HuH-7.5 (cell line): ENCODE measurements around the gene NUCB2.

Experiments used
- DNase-seq: peaks from one replicate; pipeline ENCODE4 v3.0.0; 2011; ENCODE audit warnings: low spot score

NUCB2 gene

DNA sequence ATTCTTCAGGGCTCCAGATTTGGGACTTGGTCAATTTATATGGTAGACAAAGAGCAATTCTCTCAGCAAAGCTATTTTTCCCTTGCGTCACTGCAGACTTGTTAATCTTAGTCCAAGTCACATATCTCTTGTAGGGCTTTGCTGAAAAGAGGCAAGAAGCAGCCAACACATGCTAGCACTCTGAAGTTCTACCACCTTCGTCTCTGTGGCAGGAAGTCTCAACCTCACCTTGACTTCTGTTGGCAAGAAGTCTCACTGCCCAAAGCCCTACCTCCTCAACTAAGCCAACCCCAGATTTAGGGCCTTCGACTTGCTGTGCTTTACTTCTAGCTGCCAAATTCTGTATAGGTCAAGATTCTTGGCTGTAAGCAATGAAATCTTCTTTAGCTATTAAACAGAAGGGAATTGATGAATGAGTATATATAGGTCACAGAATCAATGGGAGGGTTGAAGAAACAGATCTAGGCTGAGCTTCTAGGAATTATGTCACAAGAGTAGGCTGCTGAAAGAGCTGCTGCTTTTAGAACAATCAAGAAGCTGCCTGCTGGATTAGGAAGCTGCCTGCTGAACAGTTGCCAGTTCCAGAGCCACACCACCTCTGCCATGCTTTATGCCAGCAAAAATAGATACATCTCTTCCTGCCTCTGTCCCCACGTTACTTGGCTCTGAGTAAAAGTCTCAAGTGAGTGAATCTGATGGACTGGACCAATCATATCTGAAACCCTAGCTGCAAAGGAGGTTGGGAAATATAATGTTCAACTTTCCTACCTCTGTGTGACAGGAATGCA lies 57.5 kb downstream of the NUCB2 start:
- DNase-seq = no peak

DNA sequence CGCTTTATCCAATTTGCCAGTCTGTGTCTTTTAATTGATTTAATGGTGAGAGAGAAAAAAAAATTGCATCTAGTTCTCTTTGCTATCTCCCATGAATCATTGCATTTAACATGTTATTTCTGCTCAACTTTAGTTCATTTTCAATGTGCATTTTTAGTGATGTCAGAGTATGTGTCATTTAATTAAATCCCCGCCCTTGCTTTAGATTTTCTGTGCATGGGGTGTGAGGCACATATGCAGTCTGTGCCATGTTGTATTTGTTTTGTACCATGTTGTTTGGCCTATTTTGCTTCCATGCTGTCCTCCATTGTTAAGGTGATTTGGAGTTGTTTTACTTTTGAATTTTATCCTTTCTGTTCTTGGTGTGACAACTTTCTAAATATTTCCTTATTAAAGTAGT lies 66.7 kb downstream of the NUCB2 start:
- no peak for DNase-seq

DNA sequence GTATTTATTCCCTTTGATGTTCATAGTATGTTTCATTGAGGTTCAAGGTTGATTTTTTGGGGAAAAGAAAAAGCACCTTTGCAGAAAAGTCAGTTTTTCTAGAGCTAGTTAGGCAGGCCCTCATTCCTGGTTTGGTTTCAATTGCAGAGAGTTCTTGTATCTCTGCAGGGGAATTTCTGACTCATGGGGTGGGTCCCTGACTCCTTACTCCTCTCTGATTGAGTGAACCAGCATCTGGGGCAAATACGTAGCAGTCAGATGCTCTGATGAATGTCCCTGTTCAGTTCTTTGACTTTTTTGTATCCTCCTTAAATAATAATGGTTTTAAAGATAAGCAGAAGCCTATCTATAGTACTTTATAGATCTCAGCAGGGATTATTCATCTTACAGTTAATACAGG lies 67.4 kb downstream of the NUCB2 start:
- DNase-seq = no peak

DNA sequence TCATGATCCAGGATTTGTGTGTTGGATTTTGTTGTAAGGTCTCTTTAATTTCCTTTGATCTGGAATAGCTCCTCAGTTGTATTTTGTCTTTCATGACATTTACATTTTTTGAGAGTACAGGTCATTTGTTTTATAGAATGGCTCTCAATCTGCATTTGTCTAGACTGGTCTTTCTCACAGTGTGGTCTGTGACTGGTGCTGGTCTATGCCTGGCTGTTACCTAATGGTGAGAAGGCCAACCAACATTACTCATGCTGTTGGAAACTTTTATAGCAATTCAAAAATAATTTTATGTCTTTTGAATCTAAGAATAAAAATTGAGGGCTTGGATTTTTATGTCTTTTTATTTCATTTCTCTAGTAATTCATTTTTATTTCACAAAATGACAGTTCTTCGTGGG lies 71.1 kb downstream of the NUCB2 start:
- DNase-seq = no peak

DNA sequence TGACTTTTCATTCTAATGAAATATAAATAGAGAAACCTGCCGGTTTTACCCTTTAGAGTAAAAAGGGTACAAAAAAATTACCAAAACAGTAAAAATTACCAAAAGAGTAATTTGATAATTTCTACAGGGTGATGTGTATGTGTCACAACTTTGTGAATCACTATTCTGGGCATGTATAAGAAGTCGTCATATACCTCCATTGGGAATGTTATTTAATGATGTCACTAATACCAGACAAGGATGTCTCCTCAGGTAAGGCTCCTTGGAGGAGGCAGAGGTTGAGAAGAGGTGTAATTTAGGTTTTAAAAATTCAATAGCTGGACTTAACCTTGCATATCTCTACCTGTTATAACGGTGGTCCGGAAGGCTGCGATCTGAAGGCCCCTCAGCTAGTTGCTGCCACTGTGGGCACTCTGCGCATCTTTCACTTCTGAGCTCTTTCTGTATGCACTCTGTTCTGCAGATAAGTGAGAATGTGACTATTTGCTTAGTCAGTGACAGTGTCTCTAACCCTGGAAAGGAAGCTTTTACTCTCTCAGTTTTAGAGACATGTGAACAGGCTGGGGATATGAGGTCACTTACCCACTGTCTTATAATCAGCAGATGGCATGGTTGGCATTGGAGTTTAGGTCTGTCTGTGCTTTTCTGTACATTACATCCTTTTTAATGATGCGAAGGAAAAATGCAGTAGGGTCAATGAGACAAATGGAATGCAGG lies 74.1 kb downstream of the NUCB2 start:
- DNase-seq = no peak

DNA sequence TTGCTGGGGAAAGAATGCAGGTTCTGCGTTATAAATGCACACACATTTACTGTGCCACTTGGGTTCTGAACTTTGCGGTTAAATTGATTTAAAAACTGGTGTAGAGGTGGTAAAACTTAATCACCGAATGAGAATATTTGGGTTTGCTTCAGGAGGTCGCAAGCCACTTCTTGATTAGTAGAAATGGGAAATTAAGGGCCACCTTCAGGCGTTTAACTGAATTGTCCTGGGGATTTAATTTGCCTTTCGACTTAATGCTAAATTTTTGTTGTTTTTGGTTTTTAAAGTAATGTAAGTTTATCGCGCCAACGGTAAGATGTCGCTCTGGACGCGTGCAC lies 74.6 kb downstream of the NUCB2 start:
- DNase-seq = no peak

DNA sequence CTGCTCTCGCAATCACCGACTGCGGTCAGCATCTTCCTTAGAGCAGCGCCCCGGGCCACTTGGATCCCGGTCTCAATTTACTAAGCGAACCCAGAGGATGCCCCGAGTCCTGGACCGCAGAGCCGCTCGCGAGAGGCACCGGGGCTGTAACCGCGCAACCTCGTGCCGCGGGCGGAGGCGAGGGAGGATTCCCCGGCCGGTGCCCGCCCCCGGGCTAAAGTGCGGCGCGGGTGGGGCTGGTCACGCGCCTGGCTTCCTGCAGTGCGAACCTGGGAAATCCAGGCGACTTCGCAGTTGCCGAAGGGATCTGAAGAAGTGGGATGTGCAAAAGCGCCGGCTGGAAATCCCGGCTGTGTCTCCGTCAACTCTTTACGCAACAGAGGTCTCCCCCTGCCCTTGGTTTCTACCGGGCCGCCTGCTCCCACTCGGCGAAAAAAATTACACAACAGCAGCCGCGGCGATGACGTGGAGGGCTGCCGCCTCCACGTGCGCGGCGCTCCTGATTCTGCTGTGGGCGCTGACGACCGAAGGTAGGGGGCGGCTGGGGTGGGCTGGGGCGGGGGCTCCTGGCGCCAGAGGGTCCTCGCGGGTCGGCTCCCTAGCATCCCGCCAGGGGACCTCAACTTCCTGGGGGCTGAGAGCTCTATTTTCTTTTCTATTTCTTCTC lies 75.1 kb downstream of the NUCB2 start, which contains the start of gene NCR3LG1:
Gene NCR3LG1 (plus strand): TSS at position 291 of the 667 bp plus-strand sequence. CDS start 170 bp downstream, at position 461.
- DNase-seq = peak; percentile 40

DNA sequence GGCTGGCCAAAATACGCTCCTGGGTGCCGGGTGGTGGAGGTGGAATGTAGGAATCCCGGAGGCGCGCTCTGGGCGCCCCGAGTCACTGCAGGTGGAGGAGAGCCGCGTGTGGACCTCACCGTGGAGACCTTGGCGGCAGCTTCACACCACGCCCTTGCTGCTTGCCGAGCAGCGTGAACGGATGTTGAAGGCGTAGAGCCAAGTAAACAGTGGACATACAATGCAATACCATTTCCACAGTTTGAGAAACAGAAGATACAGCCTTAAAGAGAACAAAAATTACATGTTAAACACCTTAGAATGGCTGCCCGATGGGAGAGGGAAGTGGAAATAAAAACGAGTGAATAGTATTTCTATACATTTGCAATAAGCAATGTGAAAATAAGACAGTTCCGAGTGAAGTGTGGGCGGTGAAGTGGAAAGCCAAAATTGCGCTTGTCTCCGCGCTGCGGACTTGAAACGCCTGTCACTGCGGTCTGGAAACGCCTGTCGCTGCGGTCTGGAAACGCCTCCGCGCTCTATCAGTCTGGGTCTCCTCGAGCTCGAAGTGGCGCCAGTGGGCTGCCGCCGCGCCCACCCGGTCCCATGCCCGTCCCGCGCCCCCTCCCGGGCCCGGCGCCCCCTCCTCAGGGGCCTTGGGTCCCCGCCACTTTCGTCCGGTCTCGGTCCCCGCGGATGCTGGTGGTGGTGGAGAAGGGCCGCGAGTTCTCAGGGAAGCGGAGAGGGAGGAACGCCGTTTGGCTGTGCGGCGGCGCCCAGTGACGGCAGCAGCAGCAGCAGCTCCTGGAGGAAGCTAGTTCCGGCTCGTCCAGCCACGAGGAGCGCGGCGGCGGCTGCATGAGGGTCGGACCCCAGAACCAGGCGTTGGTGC lies 76.6 kb downstream of the NUCB2 start:
- peak; percentile 41 for DNase-seq

DNA sequence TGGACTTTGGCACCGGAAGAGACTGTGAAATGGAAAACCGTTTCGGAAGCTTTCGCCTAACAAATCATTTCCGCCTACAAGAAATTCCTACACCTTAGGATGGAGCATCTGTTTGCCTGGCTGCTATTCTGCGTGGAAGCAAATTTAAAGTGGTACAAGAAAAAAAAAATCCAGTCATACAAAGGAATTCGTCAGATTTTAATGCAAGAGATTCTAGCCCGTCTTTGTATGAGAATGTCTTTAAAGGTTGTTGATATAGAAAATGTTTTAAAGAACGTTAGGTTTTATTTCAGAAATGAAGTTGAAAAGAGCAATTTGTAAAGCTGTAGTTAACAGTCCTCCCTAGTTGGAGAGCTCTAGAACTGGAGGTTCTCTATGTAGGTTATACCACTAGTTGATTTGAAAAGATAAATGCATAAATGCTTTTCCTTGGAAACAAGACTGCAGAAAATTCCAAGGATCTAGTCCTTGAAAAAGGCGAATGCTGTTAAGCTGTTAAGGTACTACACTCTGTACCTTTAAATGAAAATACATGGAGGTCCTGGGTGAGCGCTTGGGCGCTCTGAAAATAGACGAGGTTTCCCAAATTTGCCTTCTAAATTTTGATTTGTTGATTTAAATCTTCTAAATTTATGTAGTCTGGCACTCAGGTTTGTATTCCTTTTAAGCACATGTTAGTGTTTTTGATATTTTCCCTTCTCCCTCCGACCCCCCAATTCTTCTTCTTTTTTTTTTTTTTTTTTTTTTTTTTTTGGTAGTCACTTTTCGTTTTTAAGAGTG lies 77.5 kb downstream of the NUCB2 start:
- DNase-seq = no peak

DNA sequence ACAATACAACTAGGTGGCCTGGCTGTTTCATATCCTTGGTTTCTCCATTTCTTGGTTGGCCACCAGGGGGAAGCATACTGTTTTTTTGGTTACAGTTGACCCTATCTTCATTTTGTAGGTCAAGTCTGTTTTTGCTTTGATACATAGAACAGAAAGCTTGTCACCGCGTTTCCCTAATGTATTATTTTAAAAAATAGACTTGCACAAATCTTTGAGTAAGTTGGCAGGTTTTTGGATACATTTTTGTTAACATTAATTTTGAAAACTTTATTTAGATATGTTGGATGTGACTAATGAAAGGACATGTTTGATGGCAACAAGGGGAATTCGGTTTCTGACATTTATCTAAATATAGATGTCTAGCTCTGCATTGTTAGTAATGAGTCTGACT lies 78.1 kb downstream of the NUCB2 start:
- peak; percentile 52 for DNase-seq

DNA sequence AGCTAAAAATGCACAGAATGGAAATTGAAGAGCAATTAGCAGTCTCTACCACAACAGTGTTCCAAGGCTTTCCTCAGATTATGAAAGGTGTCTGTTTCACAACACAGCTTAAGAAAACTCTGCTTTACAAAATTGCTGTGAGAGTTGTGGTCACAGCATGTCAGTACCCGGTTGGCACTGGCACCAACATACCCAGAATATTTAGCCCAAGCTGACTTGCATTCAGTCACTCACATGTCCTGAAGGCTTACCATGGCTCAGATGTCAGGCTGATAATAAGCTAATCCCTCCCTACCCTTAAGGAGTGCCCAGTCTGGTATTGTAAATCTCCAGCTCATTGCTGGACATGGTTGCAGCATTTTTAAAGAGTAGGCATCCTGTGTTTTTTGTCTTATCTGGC lies 90.0 kb downstream of the NUCB2 start:
- DNase-seq = no peak

DNA sequence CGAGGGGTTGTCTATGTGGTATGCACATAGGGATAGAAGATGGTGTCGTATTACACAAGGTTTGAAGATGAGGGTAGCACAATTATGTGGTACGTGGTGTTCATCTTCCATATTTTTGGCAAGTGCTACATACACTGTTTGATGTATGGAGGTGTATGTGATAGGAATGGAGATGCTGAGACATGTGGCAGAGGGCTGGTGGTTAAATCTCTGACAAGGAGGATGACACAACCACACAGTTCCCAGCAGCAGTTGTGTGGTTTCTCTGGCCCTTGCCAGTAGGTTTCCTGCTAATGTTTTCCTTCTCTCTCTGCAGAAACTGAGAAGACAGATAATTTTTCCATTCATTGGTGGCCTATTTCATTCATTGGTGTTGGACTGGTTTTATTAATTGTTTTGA lies 92.0 kb downstream of the NUCB2 start:
- no peak for DNase-seq

DNA sequence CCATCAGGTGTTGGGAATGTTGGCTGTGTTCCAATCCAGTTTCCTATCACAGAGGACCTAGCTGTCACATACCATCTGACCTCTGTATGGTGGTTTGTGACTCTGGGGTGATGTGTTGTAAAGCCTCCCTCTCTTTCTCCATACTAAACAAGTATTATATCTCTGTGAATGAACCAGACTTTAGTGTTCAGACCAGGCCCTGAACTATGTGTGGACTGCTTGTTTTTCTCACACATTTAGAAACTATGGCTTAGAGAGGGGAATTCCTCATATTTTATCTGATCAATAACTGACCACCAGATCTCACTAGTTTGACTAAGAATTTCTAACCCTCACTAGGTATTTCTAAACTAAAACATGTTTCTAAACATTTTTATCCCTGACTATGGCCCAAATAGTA lies 92.6 kb downstream of the NUCB2 start:
- no peak for DNase-seq

DNA sequence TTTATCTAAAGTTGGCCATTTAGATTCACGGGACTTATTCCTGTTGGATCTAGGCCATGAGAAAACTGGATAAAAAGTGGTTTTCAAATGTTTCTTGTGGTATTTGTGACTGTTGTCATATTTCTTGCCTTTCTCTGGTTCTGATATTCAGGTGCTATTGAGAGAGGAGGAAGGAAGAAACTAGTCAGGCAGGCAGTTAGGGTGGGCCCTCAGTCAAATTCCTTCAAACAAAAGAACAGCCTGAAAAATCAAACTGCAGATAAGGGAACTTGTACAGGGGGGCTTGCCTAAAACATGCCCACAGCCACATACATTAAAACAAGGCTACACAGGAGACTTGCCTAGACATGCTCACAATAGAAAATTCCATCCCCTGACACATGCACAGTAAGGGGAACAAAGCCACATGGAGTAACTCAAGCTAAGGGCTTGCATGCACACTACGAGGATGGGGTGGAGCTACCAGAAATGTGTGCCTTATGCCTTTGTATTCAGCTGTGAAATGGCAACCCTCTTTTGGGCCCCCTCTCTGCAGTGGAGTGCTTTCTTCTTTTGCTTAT lies 93.2 kb downstream of the NUCB2 start:
- DNase-seq = no peak

DNA sequence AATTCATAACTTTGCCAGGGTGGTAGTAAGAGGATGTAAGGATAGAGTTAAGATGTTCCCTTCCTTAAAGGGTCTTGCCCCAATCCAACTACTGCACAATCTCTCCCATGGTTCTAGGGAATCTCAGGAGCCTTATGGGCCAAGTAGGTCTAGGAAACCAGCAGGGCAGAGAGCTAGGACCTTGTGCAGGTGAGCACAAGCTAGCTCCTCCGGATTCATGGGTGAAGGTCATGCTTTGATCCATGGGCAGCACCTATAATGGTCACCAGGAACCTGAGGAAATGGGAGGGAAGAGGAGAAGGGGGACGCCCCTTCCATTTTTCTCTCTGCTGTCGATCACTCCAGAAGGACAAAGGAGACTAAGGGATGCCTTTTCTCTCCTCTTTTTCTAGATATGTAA lies 95.1 kb downstream of the NUCB2 start:
- no peak for DNase-seq

DNA sequence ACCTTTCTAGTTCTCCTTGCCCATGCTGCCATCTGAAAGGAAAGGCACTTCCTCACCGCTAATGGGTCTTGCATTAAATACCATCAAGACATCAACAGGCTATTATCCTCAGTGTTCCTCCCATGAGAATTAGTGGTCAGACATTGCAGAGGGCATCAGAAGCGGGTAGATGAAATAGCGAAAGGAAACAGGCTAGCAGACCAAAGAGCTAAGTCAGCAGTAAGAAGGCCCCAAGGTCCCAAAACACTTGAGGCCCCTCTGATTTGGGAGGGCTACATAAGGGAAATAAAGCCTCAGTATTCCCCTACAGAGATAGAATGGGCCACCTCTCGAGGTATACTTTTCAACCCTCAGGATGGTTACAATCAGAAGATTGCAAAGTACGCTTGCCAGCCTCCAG lies 99.0 kb downstream of the NUCB2 start:
- no peak for DNase-seq

DNA sequence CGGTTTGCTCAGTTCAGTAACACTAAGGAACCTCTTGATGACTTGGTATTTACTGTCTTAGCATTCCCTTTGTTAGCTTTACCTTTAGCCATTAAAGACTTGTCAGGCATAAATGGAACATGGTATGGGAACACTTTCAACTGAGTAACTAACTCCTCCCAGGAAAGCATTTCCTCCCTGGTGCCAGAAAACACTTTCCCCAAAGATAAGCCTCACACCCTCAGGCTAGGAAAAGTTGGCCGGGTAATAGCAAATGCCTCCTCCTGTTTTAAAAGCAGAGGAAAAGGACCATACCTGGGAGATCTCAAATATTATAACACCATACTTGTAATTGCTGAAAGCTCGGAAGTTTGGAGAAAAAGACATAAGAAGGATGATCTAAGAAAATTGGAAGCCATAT lies 100.0 kb downstream of the NUCB2 start:
- no peak for DNase-seq

DNA sequence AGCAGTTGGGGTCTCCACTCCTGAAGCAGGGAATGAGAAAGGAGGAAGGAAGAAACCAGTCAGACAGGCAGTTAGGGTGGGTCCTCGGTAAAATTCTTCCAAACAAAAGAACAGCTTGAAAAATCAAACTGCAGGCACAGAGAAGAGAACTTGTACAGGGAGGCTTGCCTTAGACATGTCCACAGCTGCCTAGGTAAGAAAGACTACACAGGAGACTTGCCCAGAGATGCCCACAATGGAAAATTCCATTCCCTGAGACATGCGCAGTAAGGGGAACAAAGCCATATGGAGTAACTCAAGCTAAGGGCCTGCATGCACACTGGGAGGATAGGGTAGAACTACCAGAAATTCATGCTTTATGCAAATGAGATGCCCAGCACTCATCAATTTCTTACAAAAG lies 102.1 kb downstream of the NUCB2 start:
- DNase-seq = no peak

DNA sequence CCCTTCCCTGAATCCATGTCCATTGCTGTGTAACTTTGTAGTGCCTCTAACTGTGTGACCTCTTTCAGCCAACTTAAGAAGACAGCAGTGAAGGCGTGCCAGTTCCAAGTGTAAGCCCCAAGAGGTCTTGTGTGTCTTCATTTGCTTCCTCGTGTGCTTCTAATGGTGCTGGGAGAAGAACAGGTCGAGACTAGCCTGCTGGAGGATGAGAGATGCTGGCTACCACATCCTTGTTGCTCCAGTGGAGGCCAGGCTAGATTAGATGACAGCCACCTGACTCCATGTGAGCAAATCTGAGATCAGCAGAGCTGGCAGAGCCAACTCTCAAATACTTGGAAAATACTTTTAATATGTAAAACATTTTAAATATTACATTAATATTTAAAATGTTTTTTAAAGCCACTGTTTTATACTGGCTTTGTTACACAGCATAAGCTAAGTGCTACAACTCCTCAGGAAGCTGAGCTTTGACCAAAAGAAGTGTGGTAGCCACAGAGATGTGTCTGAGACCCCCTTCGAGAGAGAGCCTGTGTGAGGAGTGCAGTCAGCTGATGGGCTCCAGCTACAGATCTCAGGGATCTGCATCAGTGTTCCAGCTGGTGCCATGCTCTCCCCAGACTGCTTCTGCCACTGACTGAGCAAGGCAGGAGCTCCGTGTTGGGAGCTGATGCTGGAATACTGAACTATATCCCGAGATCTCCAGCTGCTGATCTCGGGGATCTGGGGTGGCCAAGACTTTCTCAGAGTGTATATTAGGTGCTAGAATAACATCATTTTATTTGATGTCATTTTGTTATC lies 103.0 kb downstream of the NUCB2 start:
- DNase-seq = no peak

DNA sequence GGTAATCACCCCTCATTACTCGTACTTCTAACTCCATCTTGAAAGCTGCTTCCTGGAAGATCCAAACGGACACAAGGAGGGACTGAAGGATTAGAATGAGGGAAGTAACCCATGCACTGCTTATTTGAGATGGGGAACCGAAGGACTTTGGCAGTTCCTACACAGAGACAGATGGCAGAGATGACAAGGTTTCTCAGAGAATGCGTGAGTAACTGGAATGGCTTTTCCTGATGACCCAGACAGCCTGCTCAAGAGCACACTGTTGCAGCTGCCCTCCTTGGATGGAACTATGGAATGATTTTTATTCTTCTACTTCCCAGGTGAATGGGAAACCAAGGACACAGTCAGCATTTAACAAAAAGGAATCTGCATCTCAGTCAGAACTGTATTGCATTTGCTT lies 104.6 kb downstream of the NUCB2 start:
- no peak for DNase-seq
